PFSK-1 (cell line): ENCODE results near the gene FERMT1.

Experiments used
- FOXP2 ChIP-seq: optimal IDR thresholded peaks from 2 replicates; pipeline ENCODE3; 2011; ENCODE audit warnings: borderline replicate concordance, control low read depth, inconsistent platforms; ENCODE audit not compliant: insufficient read depth; ENCODE audit errors: extremely low read length, extremely low read depth
- POLR2AphosphoS5 ChIP-seq: IDR thresholded peaks from 2 replicates; pipeline ENCODE4 v1.6.1; 2012; ENCODE audit warnings: low read depth, mild to moderate bottlenecking, control low read depth, low read length, moderate library complexity
- SIN3A ChIP-seq: IDR thresholded peaks from 2 replicates; pipeline ENCODE4 v1.6.1; 2012; ENCODE audit warnings: mild to moderate bottlenecking, low read length, moderate library complexity, borderline replicate concordance; ENCODE audit not compliant: insufficient read depth
- TAF1 ChIP-seq: IDR thresholded peaks from 2 replicates; pipeline ENCODE4 v1.6.1; 2012; ENCODE audit warnings: low read length, control low read depth, borderline replicate concordance; ENCODE audit not compliant: insufficient read depth
- TF ChIP-seq, protein P1 (sequence below), 2 experiments: IDR thresholded peaks; 2 replicates each; pipeline versions ENCODE4 v1.6.1 to v1.8.0; 2011 to 2012; ENCODE audit warnings: low read depth in 2 of 2, low read length in 2 of 2, control low read depth in 1 of 2, inconsistent platforms in 1 of 2, mild to moderate bottlenecking in 1 of 2, moderate library complexity in 1 of 2; ENCODE audit not compliant: insufficient read depth in 1 of 2

The FERMT1 gene

GRCh38 chr20:6051505-6051904 lies 71.3 kb downstream of the FERMT1 start:
- TF ChIP-seq SIN3A, result no peak
- TF ChIP-seq, protein P1, sequence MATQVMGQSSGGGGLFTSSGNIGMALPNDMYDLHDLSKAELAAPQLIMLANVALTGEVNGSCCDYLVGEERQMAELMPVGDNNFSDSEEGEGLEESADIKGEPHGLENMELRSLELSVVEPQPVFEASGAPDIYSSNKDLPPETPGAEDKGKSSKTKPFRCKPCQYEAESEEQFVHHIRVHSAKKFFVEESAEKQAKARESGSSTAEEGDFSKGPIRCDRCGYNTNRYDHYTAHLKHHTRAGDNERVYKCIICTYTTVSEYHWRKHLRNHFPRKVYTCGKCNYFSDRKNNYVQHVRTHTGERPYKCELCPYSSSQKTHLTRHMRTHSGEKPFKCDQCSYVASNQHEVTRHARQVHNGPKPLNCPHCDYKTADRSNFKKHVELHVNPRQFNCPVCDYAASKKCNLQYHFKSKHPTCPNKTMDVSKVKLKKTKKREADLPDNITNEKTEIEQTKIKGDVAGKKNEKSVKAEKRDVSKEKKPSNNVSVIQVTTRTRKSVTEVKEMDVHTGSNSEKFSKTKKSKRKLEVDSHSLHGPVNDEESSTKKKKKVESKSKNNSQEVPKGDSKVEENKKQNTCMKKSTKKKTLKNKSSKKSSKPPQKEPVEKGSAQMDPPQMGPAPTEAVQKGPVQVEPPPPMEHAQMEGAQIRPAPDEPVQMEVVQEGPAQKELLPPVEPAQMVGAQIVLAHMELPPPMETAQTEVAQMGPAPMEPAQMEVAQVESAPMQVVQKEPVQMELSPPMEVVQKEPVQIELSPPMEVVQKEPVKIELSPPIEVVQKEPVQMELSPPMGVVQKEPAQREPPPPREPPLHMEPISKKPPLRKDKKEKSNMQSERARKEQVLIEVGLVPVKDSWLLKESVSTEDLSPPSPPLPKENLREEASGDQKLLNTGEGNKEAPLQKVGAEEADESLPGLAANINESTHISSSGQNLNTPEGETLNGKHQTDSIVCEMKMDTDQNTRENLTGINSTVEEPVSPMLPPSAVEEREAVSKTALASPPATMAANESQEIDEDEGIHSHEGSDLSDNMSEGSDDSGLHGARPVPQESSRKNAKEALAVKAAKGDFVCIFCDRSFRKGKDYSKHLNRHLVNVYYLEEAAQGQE (IDR thresholded peaks at IDR 0.05; ENCODE audit: insufficient read depth in 1 of 2, low read depth in 2 of 2, low read length in 2 of 2), result no peak
- no peak for TF ChIP-seq TAF1
- TF ChIP-seq FOXP2, result no peak
- TF ChIP-seq POLR2AphosphoS5, result no peak

GRCh38 chr20:6048391-6048790 lies 74.4 kb downstream of the FERMT1 start:
- TF ChIP-seq FOXP2 (no peak), TAF1 (no peak), POLR2AphosphoS5 (no peak), SIN3A (no peak)
- TF ChIP-seq, protein P1 (IDR thresholded peaks at IDR 0.05; ENCODE audit: insufficient read depth in 1 of 2, low read depth in 2 of 2, low read length in 2 of 2), result no peak

GRCh38 chr20:6046432-6046831 lies 76.4 kb downstream of the FERMT1 start:
- TF ChIP-seq POLR2AphosphoS5, result no peak
- no peak for TF ChIP-seq SIN3A
- TF ChIP-seq FOXP2, result no peak
- TF ChIP-seq, protein P1 (IDR thresholded peaks at IDR 0.05; ENCODE audit: insufficient read depth in 1 of 2, low read depth in 2 of 2, low read length in 2 of 2), result no peak
- no peak for TF ChIP-seq TAF1

DNA sequence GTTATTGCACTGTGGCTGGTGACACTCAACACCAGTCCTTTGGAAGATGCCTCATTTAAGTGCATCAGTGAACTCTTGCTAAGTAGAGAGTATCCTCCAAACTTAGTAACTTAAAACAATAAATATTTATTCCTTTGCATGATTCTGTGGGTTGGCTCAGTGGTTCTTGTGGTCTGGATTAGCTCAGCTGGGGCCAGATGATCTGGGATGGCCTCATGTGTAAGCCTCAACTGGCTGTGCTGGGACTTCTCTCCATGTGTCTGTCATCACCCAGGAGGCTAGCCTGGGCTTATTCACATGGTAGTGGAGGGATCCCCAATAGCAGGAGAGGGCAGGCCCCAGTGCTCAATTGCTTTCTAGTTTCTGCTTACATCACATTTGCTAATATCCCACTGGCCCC lies 77.3 kb downstream of the FERMT1 start:
- no peak for TF ChIP-seq SIN3A
- TF ChIP-seq POLR2AphosphoS5, result no peak
- no peak for TF ChIP-seq FOXP2
- no peak for TF ChIP-seq TAF1
- TF ChIP-seq, protein P1 (IDR thresholded peaks at IDR 0.05; ENCODE audit: insufficient read depth in 1 of 2, low read depth in 2 of 2, low read length in 2 of 2), result no peak

GRCh38 chr20:6044115-6044514 lies 78.7 kb downstream of the FERMT1 start:
- TF ChIP-seq, protein P1 (IDR thresholded peaks at IDR 0.05; ENCODE audit: insufficient read depth in 1 of 2, low read depth in 2 of 2, low read length in 2 of 2), result no peak
- TF ChIP-seq POLR2AphosphoS5 (no peak), SIN3A (no peak), FOXP2 (no peak), TAF1 (no peak)
